ENCODE measurements around the gene NBEA. TPM values are rescaled to one million over a fixed set of nuclear protein-coding genes. Genes with fewer than 3 reads are reported as not detected.
"Not testable (repeated sequence)": the region's sequence is repeated elsewhere in the genome, so short reads cannot be mapped to it uniquely, and the experiment has no call there.

Gene NBEA
- total RNA-seq, 1 experiment from 2014 or later = 3.3 TPM

DNA sequence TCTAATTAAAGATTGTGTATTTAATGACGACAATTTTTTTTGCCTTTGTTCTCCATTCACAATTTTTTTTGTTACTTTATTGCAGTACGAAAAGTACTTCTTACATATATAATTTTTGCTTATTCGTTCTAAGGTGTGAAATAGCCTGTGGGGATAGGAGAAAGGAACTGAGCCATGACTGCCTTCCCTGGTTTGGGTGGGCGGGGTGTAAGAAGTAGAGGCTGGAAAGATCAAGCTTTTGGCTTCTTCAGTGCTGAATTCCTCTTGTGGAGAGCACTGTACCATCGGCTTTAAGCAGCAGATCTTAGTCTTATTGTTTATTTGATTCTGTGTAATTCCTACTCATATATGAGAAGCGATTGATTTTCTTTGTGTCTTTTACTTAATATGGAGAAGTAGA is 115.8 kb downstream of the NBEA start:
- TF ChIP-seq, protein P1, sequence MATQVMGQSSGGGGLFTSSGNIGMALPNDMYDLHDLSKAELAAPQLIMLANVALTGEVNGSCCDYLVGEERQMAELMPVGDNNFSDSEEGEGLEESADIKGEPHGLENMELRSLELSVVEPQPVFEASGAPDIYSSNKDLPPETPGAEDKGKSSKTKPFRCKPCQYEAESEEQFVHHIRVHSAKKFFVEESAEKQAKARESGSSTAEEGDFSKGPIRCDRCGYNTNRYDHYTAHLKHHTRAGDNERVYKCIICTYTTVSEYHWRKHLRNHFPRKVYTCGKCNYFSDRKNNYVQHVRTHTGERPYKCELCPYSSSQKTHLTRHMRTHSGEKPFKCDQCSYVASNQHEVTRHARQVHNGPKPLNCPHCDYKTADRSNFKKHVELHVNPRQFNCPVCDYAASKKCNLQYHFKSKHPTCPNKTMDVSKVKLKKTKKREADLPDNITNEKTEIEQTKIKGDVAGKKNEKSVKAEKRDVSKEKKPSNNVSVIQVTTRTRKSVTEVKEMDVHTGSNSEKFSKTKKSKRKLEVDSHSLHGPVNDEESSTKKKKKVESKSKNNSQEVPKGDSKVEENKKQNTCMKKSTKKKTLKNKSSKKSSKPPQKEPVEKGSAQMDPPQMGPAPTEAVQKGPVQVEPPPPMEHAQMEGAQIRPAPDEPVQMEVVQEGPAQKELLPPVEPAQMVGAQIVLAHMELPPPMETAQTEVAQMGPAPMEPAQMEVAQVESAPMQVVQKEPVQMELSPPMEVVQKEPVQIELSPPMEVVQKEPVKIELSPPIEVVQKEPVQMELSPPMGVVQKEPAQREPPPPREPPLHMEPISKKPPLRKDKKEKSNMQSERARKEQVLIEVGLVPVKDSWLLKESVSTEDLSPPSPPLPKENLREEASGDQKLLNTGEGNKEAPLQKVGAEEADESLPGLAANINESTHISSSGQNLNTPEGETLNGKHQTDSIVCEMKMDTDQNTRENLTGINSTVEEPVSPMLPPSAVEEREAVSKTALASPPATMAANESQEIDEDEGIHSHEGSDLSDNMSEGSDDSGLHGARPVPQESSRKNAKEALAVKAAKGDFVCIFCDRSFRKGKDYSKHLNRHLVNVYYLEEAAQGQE (IDR thresholded peaks at IDR 0.05; ENCODE audit: insufficient read depth in 1 of 2, low read depth in 2 of 2, low read length in 1 of 2) = no peak
- TF ChIP-seq POLR2AphosphoS5 (IDR thresholded peaks at IDR 0.05; ENCODE audit: low read depth, low read length) (no peak), SIN3A (IDR thresholded peaks at IDR 0.05; ENCODE audit: borderline replicate concordance, insufficient read depth, low read depth, low read length) (no peak), TCF7L2 (IDR thresholded peaks at IDR 0.05; ENCODE audit: low read depth, low read length) (no peak)
- TF ChIP-seq, protein P2, sequence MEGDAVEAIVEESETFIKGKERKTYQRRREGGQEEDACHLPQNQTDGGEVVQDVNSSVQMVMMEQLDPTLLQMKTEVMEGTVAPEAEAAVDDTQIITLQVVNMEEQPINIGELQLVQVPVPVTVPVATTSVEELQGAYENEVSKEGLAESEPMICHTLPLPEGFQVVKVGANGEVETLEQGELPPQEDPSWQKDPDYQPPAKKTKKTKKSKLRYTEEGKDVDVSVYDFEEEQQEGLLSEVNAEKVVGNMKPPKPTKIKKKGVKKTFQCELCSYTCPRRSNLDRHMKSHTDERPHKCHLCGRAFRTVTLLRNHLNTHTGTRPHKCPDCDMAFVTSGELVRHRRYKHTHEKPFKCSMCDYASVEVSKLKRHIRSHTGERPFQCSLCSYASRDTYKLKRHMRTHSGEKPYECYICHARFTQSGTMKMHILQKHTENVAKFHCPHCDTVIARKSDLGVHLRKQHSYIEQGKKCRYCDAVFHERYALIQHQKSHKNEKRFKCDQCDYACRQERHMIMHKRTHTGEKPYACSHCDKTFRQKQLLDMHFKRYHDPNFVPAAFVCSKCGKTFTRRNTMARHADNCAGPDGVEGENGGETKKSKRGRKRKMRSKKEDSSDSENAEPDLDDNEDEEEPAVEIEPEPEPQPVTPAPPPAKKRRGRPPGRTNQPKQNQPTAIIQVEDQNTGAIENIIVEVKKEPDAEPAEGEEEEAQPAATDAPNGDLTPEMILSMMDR (IDR thresholded peaks at IDR 0.05) = no peak
- no peaks in the 10 kb centered on the region for H3K9me3 ChIP-seq (ENCODE audit: control insufficient read depth, insufficient read depth, low read depth, low read length)
- H3K36me3 ChIP-seq (ENCODE audit: control insufficient read depth, insufficient read depth, low read length) = no peaks in the 10 kb centered on the region
- intact Hi-C loops (cut with micrococcal nuclease; ENCODE audit: unreplicated experiment) = no loop called here
- ATAC-seq (no peak), DNase-seq (ENCODE audit: low read depth, low spot score) (no peak)
- H3K27me3 ChIP-seq (ENCODE audit: control insufficient read depth, insufficient read depth, low read length) = no peaks in the 10 kb centered on the region
- ChIA-PET POLR2A (no interaction called here), CTCF (no interaction called here)
- H3K4me1 ChIP-seq (ENCODE audit: control insufficient read depth, insufficient read depth, low read length) = no peaks in the 10 kb centered on the region
- no peak overlapping the region for H3K27ac ChIP-seq (ENCODE audit: low read length)
- BruUV-seq (replicated peaks) = no TSS peak
- H3K4me3 ChIP-seq (ENCODE audit: low read depth in 2 of 2, low read length in 2 of 2) = no peak overlapping the region
- in situ Hi-C loops (cut with HindIII; ENCODE audit: low pct_unique_long_range_greater_than_20kb, low sequenced_read_pairs) = no loop called here

DNA sequence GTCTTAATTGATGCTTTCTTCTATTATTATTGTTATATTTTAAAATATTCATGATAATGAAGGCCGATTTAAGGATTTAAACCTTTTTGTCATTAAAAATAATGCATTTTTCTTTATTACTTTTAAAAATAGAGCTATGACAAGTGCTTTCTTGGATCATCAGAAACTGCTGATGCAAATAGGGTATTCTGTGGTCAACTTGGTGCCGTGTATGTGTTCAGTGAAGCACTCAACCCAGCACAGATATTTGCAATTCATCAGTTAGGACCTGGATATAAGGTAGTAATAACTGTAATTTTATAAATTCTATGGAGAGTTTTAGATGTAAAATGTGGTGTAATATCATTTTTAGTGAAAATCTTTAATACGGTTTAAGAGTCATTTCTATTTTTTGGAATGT is 116.5 kb downstream of the NBEA start:
- H3K36me3 ChIP-seq (ENCODE audit: control insufficient read depth, insufficient read depth, low read length); BruUV-seq (replicated peaks); H3K4me1 ChIP-seq (ENCODE audit: control insufficient read depth, insufficient read depth, low read length); H3K9me3 ChIP-seq (ENCODE audit: control insufficient read depth, insufficient read depth, low read depth, low read length); ATAC-seq; in situ Hi-C loops (cut with HindIII; ENCODE audit: low pct_unique_long_range_greater_than_20kb, low sequenced_read_pairs); intact Hi-C loops (cut with micrococcal nuclease; ENCODE audit: unreplicated experiment); H3K4me3 ChIP-seq (ENCODE audit: low read depth in 2 of 2, low read length in 2 of 2); DNase-seq (ENCODE audit: low read depth, low spot score); CTCF ChIA-PET; POLR2A ChIA-PET; H3K27me3 ChIP-seq (ENCODE audit: control insufficient read depth, insufficient read depth, low read length); H3K27ac ChIP-seq (ENCODE audit: low read length): not testable (repeated sequence)

DNA sequence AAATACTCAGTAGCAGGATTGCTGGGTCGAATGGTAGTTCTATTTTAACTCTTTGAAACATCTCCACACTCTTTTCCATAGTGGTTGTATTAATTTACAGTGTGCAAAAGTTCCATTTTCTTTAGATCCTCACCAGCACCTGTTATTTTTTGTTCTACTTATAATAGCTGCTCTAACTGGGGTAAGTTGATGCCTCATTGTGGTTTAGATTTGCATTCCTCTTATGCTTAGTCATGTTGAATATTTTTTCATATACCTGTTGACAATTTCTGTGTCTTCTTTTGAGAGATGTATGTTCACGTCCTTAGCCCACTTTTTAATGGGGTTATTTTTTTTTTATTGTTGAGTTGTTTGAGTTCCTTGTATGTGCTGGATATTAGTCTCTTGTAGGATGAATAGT is 144.6 kb downstream of the NBEA start:
- CTCF ChIA-PET = no interaction called here
- in situ Hi-C loops (cut with HindIII; ENCODE audit: low pct_unique_long_range_greater_than_20kb, low sequenced_read_pairs) (no loop called here), intact Hi-C loops (cut with micrococcal nuclease; ENCODE audit: unreplicated experiment) (no loop called here)
- no TSS peak for BruUV-seq (replicated peaks)
- TF ChIP-seq, protein P2 (IDR thresholded peaks at IDR 0.05) = no peak
- no peak for TF ChIP-seq TCF7L2 (IDR thresholded peaks at IDR 0.05; ENCODE audit: low read depth, low read length)
- TF ChIP-seq POLR2AphosphoS5 (IDR thresholded peaks at IDR 0.05; ENCODE audit: low read depth, low read length) = no peak
- no peak for TF ChIP-seq SIN3A (IDR thresholded peaks at IDR 0.05; ENCODE audit: borderline replicate concordance, insufficient read depth, low read depth, low read length)
- TF ChIP-seq, protein P1 (IDR thresholded peaks at IDR 0.05; ENCODE audit: insufficient read depth in 1 of 2, low read depth in 2 of 2, low read length in 1 of 2) = no peak
- Histone ChIP-seq H3K4me1 (ENCODE audit: control insufficient read depth, insufficient read depth, low read length) (no peaks in the 10 kb centered on the region), H3K27me3 (ENCODE audit: control insufficient read depth, insufficient read depth, low read length) (no peaks in the 10 kb centered on the region), H3K9me3 (ENCODE audit: control insufficient read depth, insufficient read depth, low read depth, low read length) (no peaks in the 10 kb centered on the region), H3K4me3 (ENCODE audit: low read depth in 2 of 2, low read length in 2 of 2) (no peak overlapping the region), H3K27ac (ENCODE audit: low read length) (no peak overlapping the region), H3K36me3 (ENCODE audit: control insufficient read depth, insufficient read depth, low read length) (no peaks in the 10 kb centered on the region; the same call in 1 of the 2 replicates)
- POLR2A ChIA-PET = no interaction called here
- ATAC-seq (no peak), DNase-seq (ENCODE audit: low read depth, low spot score) (no peak)
